NB4 (cell line): ENCODE results near the gene MDFI.

Experiments
- TF ChIP-seq, protein P1 (sequence below): IDR thresholded peaks from one replicate; pipeline ENCODE4 v1.5.1; 2012; ENCODE audit warnings: low read depth, low read length
- TF ChIP-seq, protein P2 (sequence below): IDR thresholded peaks from 2 replicates; pipeline ENCODE4 v1.6.1; 2011; ENCODE audit warnings: low read depth, low read length

DNA sequence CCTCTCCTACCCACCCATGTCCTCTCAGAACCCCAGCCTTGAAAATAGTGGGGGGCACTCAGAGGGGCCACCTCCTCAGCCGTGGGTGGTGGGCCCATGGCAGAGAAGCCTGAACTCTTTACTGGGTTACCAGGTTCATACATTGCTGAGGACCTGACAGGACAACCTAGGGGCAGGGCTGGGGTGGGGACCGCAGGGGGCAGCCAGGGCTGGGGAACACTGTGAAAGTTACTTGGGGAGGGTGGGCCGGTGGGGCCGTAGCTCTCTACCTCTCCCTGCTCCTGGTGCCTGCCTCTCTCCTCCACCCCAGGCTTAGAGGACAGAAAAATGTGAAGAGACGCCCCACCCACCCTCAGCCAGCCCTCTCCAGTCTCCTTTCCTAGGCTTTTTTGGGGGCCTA lies 15.4 kb downstream of the MDFI start:
- TF ChIP-seq, protein P1, sequence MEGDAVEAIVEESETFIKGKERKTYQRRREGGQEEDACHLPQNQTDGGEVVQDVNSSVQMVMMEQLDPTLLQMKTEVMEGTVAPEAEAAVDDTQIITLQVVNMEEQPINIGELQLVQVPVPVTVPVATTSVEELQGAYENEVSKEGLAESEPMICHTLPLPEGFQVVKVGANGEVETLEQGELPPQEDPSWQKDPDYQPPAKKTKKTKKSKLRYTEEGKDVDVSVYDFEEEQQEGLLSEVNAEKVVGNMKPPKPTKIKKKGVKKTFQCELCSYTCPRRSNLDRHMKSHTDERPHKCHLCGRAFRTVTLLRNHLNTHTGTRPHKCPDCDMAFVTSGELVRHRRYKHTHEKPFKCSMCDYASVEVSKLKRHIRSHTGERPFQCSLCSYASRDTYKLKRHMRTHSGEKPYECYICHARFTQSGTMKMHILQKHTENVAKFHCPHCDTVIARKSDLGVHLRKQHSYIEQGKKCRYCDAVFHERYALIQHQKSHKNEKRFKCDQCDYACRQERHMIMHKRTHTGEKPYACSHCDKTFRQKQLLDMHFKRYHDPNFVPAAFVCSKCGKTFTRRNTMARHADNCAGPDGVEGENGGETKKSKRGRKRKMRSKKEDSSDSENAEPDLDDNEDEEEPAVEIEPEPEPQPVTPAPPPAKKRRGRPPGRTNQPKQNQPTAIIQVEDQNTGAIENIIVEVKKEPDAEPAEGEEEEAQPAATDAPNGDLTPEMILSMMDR, result no peak
- TF ChIP-seq, protein P2, sequence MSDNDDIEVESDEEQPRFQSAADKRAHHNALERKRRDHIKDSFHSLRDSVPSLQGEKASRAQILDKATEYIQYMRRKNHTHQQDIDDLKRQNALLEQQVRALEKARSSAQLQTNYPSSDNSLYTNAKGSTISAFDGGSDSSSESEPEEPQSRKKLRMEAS, result no peak
